SK-N-SH treated with all-trans-retinoic acid at 6 μM for 48 hours (cell line): ENCODE results near the gene COL9A3.

Source experiments
- PATZ1 ChIP-seq: fragments of 250-450 bp; sonication (Bioruptor Pico); IDR thresholded peaks from 2 replicates; pipeline ENCODE4 v1.8.0; 2020; ENCODE audit warnings: mild to moderate bottlenecking, moderate library complexity, borderline replicate concordance
- ZFP3 ChIP-seq: fragments of 250-450 bp; sonication (Bioruptor Pico); IDR thresholded peaks from 2 replicates; pipeline ENCODE4 v1.5.0; 2020; ENCODE audit warnings: mild to moderate bottlenecking, moderate library complexity
- ZFP30 ChIP-seq: fragments of 450-650 bp; formaldehyde crosslinking; IDR thresholded peaks from 2 replicates; pipeline ENCODE4 v1.5.0; 2022; ENCODE audit warnings: mild to moderate bottlenecking, moderate library complexity

DNA sequence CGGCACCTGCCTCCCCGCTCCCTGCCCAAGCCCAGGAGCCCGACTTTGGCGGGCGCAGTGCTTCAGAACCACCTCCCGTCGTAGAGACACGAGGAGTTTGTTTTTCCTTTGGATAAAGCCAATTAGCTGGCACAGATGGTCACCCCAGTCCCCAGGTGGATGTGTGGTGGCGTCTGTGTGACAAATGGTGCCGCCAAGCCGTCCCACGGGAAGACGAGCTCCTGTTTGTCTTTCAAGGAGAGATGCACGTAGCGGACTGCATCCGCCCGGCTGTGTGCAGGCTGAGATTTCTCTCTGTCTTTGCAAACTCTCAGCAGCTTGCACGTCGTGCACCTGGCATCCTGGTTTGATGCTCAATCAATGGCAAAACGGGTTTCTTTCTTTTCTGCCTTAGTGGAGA lies 36.6 kb upstream of the COL9A3 start:
- TF ChIP-seq ZFP30 (CRISPR knock-in tag) (no peak), ZFP3 (CRISPR knock-in tag) (no peak), PATZ1 (no peak)
